GM12891 (cell line): Measurements from ENCODE around the gene GNS.

ENCODE experiments used
- PAX5 ChIP-seq: IDR thresholded peaks from 2 replicates; pipeline ENCODE4 v1.6.1; 2011; ENCODE audit warnings: low read length, moderate library complexity, mild to moderate bottlenecking; ENCODE audit not compliant: insufficient read depth, severe bottlenecking
- POLR2A ChIP-seq: IDR thresholded peaks from 2 replicates; pipeline ENCODE4 v1.6.1; 2011; ENCODE audit warnings: low read depth, low read length, control low read depth
- POLR2AphosphoS5 ChIP-seq: IDR thresholded peaks from 2 replicates; pipeline ENCODE4 v1.6.1; 2011; ENCODE audit warnings: low read depth, low read length, control low read depth
- TAF1 ChIP-seq: IDR thresholded peaks from 2 replicates; pipeline ENCODE4 v1.6.1; 2011; ENCODE audit warnings: low read depth, low read length, control low read depth

- TF ChIP-seq POLR2A, result no peak
- TF ChIP-seq TAF1, result no peak
- TF ChIP-seq PAX5, result no peak
- no peak for TF ChIP-seq POLR2AphosphoS5
Measured at GRCh38 chr12:64675795-64676194, 83.4 kb downstream of the GNS start.
